ENCODE results near the gene NUCKS1.

Gene NUCKS1

GRCh38 chr1:205672395-205672889 is 77.5 kb downstream of the NUCKS1 start:
- TF ChIP-seq ARNTL (CRISPR knock-in tag; IDR thresholded peaks at IDR 0.05; ENCODE audit: borderline replicate concordance, low read depth) (no peak), ZNF8 (CRISPR knock-in tag; IDR thresholded peaks at IDR 0.05) (no peak), POU6F1 (CRISPR knock-in tag; IDR thresholded peaks at IDR 0.05; ENCODE audit: borderline replicate concordance, low read depth) (no peak), SNAI2 (CRISPR knock-in tag; IDR thresholded peaks at IDR 0.05) (no peak), ZNF70 (CRISPR knock-in tag; IDR thresholded peaks at IDR 0.05) (no peak), ZFP3 (CRISPR knock-in tag; IDR thresholded peaks at IDR 0.05) (no peak), ZC3H10 (CRISPR knock-in tag; IDR thresholded peaks at IDR 0.05) (no peak), RARB (CRISPR knock-in tag; IDR thresholded peaks at IDR 0.05) (no peak), BACH2 (CRISPR knock-in tag; IDR thresholded peaks at IDR 0.05; ENCODE audit: borderline replicate concordance) (no peak), CSDC2 (CRISPR knock-in tag; IDR thresholded peaks at IDR 0.05) (no peak), ZFP30 (CRISPR knock-in tag; IDR thresholded peaks at IDR 0.05) (no peak), OSR1 (CRISPR knock-in tag; IDR thresholded peaks at IDR 0.05) (no peak), PATZ1 (CRISPR knock-in tag; IDR thresholded peaks at IDR 0.05; ENCODE audit: borderline replicate concordance) (no peak), PPARA (CRISPR knock-in tag; IDR thresholded peaks at IDR 0.05; ENCODE audit: borderline replicate concordance) (no peak), ESRRG (CRISPR knock-in tag; IDR thresholded peaks at IDR 0.05) (no peak), TCF4 (CRISPR knock-in tag; IDR thresholded peaks at IDR 0.05; ENCODE audit: borderline replicate concordance) (no peak)
- TF ChIP-seq, protein P1, sequence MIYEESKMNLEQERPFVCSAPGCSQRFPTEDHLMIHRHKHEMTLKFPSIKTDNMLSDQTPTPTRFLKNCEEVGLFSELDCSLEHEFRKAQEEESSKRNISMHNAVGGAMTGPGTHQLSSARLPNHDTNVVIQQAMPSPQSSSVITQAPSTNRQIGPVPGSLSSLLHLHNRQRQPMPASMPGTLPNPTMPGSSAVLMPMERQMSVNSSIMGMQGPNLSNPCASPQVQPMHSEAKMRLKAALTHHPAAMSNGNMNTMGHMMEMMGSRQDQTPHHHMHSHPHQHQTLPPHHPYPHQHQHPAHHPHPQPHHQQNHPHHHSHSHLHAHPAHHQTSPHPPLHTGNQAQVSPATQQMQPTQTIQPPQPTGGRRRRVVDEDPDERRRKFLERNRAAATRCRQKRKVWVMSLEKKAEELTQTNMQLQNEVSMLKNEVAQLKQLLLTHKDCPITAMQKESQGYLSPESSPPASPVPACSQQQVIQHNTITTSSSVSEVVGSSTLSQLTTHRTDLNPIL (CRISPR knock-in tag; IDR thresholded peaks at IDR 0.05; ENCODE audit: low read depth) = no peak
- TF ChIP-seq, protein P2, sequence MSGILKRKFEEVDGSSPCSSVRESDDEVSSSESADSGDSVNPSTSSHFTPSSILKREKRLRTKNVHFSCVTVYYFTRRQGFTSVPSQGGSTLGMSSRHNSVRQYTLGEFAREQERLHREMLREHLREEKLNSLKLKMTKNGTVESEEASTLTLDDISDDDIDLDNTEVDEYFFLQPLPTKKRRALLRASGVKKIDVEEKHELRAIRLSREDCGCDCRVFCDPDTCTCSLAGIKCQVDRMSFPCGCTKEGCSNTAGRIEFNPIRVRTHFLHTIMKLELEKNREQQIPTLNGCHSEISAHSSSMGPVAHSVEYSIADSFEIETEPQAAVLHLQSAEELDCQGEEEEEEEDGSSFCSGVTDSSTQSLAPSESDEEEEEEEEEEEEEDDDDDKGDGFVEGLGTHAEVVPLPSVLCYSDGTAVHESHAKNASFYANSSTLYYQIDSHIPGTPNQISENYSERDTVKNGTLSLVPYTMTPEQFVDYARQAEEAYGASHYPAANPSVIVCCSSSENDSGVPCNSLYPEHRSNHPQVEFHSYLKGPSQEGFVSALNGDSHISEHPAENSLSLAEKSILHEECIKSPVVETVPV (CRISPR knock-in tag; IDR thresholded peaks at IDR 0.05) = no peak
- TF ChIP-seq, protein P3, sequence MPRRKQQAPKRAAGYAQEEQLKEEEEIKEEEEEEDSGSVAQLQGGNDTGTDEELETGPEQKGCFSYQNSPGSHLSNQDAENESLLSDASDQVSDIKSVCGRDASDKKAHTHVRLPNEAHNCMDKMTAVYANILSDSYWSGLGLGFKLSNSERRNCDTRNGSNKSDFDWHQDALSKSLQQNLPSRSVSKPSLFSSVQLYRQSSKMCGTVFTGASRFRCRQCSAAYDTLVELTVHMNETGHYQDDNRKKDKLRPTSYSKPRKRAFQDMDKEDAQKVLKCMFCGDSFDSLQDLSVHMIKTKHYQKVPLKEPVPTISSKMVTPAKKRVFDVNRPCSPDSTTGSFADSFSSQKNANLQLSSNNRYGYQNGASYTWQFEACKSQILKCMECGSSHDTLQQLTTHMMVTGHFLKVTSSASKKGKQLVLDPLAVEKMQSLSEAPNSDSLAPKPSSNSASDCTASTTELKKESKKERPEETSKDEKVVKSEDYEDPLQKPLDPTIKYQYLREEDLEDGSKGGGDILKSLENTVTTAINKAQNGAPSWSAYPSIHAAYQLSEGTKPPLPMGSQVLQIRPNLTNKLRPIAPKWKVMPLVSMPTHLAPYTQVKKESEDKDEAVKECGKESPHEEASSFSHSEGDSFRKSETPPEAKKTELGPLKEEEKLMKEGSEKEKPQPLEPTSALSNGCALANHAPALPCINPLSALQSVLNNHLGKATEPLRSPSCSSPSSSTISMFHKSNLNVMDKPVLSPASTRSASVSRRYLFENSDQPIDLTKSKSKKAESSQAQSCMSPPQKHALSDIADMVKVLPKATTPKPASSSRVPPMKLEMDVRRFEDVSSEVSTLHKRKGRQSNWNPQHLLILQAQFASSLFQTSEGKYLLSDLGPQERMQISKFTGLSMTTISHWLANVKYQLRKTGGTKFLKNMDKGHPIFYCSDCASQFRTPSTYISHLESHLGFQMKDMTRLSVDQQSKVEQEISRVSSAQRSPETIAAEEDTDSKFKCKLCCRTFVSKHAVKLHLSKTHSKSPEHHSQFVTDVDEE (CRISPR knock-in tag; IDR thresholded peaks at IDR 0.05) = no peak
- peak; percentile 15; the same call in 1 of the 3 replicates for ATAC-seq

DNA sequence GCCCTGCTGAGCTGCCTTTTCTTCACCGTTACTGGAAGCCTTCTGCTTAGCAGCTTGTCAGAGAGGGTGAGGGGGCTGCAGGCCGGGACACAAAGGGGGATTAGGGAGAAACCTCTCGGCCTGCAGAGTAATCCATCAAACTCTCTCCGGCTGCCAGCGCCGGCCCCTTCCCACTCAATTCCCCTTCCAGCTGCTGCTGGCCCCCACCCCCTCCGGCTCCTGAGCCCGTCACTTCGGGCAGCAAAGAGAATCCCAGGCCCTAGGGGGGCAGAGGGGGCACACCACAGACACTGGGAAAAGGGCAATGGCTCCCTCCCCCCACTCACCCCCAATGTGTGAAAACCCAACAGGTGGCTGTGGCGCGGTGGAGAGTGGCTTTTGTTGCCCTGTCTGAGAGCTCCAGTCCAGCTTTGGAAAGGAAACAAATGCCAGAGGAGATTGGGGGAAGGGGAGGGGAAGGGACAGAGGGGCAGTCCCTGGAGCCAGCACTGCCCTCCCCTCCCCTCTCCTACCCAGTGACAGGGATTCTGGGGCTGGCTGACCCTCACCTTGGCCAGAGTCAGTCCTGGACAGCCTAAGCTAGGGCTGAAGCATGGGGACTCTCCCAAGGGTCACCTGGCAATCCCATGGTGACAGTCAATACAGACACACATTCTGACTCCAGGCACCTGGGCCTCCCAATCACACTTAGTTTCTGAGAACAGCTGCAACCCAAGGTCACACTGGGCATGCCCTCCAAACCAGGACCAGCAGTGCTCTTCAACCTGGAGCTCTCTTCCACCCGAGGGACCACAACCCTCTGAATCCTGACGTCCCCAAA is 79.2 kb downstream of the NUCKS1 start:
- ATAC-seq = no peak
- TF ChIP-seq, protein P3 (CRISPR knock-in tag; IDR thresholded peaks at IDR 0.05) = no peak
- TF ChIP-seq BACH2 (CRISPR knock-in tag; IDR thresholded peaks at IDR 0.05; ENCODE audit: borderline replicate concordance) = no peak
- TF ChIP-seq, protein P2 (CRISPR knock-in tag; IDR thresholded peaks at IDR 0.05) = no peak
- TF ChIP-seq OSR1 (CRISPR knock-in tag; IDR thresholded peaks at IDR 0.05) = no peak
- no peak for TF ChIP-seq ZFP30 (CRISPR knock-in tag; IDR thresholded peaks at IDR 0.05)
- TF ChIP-seq GLIS3 (CRISPR knock-in tag; IDR thresholded peaks at IDR 0.05) = no peak
- no peak for TF ChIP-seq ESRRG (CRISPR knock-in tag; IDR thresholded peaks at IDR 0.05)
- TF ChIP-seq TOX (CRISPR knock-in tag; IDR thresholded peaks at IDR 0.05; ENCODE audit: borderline replicate concordance) = no peak
- no peak for TF ChIP-seq PATZ1 (CRISPR knock-in tag; IDR thresholded peaks at IDR 0.05; ENCODE audit: borderline replicate concordance)
- no peak for TF ChIP-seq PPARA (CRISPR knock-in tag; IDR thresholded peaks at IDR 0.05; ENCODE audit: borderline replicate concordance)
- no peak for TF ChIP-seq ISL1 (CRISPR knock-in tag; IDR thresholded peaks at IDR 0.05)
- no peak for TF ChIP-seq CSDC2 (CRISPR knock-in tag; IDR thresholded peaks at IDR 0.05)
- TF ChIP-seq RARB (CRISPR knock-in tag; IDR thresholded peaks at IDR 0.05) = no peak
